Activated CD8-positive, alpha-beta memory T cell treated with anti-CD3 and anti-CD28 coated beads, Interleukin-2, amount 10 ng/mL, durations not matched to agents 7 days and 5 days (primary cell): ENCODE results near the gene FARS2. TPM values are rescaled to one million over a fixed set of nuclear protein-coding genes. Genes with fewer than 3 reads are reported as not detected.

Source experiments
- ATAC-seq: fragments of 150-1000 bp; cut with Tn5 transposase; one replicate; pipeline ENCODE4 v1.10.0; 2021; ENCODE audit warnings: moderate library complexity
- CTCF ChIA-PET: fragments of 350-600 bp; sonication (Branson Sonifier 250); formaldehyde crosslinking; loops from one replicate; lab custom pipeline; 2021; ENCODE audit warnings: antibody characterized with exemption; lab: Charles Lee
- DNase-seq: peaks from one replicate; pipeline ENCODE4 v3.0.0-alpha.2; 2020
- H3K27ac Mint-ChIP-seq: one replicate; pipeline ENCODE4 v1.8.0; 2021; ENCODE audit warnings: mild to moderate bottlenecking, mixed read lengths
- H3K27me3 Mint-ChIP-seq: one replicate; pipeline ENCODE4 v1.8.0; 2021; ENCODE audit warnings: mixed read lengths
- H3K36me3 Mint-ChIP-seq: one replicate; pipeline ENCODE4 v1.8.0; 2021; ENCODE audit warnings: mild to moderate bottlenecking, mixed read lengths
- H3K4me1 Mint-ChIP-seq: one replicate; pipeline ENCODE4 v1.8.0; 2021; ENCODE audit warnings: mixed read lengths
- H3K4me3 Mint-ChIP-seq: one replicate; pipeline ENCODE4 v1.8.0; 2021; ENCODE audit warnings: mild to moderate bottlenecking, moderate library complexity, mixed read lengths
- H3K9me3 Mint-ChIP-seq: one replicate; pipeline ENCODE4 v1.8.0; 2022; ENCODE audit warnings: low read depth, mixed read lengths
- total RNA-seq, 2 experiments: library from RNA; stranded (reverse); gene quantifications; one replicate each; pipeline ENCODE4 v1.2.3, GENCODE V29; 2021

FARS2 gene
- total RNA-seq, 2 experiments from 2014 or later, result 23.2 to 28.3 TPM

DNA sequence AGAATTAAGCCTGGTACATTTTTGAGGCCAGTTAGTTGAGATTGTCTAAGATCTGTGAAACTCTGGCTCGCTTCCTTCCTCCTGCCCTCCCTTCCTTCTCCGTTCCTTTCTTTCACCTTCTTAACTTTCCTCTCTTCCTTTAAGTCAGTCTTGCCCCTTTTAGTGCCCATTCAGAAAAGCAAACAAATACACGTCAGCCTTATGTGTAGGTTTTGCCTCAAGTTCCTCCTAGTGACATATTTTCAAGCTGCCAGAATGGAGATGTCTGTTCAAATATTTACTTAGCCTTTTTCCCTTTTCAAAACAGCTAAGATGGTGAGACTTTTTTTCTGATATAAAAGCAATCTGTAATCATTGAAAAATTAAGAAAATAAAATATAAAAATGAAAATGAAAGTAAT, 178.4 kb downstream of the FARS2 start:
- DNase-seq, result no peak
- Mint-ChIP-seq H3K4me3 (no peak overlapping the region), H3K9me3 (peaks cover 3% of the 10 kb centered on the region), H3K27me3 (no peaks in the 10 kb centered on the region), H3K36me3 (peaks cover 19% of the 10 kb centered on the region), H3K27ac (no peak overlapping the region), H3K4me1 (peaks cover 2% of the 10 kb centered on the region)
- no peak for ATAC-seq
- CTCF ChIA-PET, result no interaction called here

- peaks cover 3% of the 10 kb centered on the region for H3K9me3 Mint-ChIP-seq
- H3K4me3 Mint-ChIP-seq, result no peak overlapping the region
- no peaks in the 10 kb centered on the region for H3K27me3 Mint-ChIP-seq
- DNase-seq (no peak), ATAC-seq (no peak)
- peaks cover 2% of the 10 kb centered on the region for H3K4me1 Mint-ChIP-seq
- CTCF ChIA-PET, result no interaction called here
- no peak overlapping the region for H3K27ac Mint-ChIP-seq
- H3K36me3 Mint-ChIP-seq, result peaks cover 10% of the 10 kb centered on the region
Measured at GRCh38 chr6:5442319-5442718, 181.0 kb downstream of the FARS2 start.

- H3K4me3 Mint-ChIP-seq, result no peak overlapping the region
- CTCF ChIA-PET, result no interaction called here
- peaks cover 2% of the 10 kb centered on the region for H3K4me1 Mint-ChIP-seq
Measured at GRCh38 chr6:5442916-5443315, 181.6 kb downstream of the FARS2 start.

GRCh38 chr6:5443491-5443890, 182.2 kb downstream of the FARS2 start:
- Mint-ChIP-seq H3K4me1 (peaks cover 2% of the 10 kb centered on the region), H3K9me3 (no peaks in the 10 kb centered on the region), H3K4me3 (no peak overlapping the region), H3K36me3 (peaks cover 8% of the 10 kb centered on the region), H3K27ac (no peak overlapping the region), H3K27me3 (no peaks in the 10 kb centered on the region)
- no peak for ATAC-seq
- DNase-seq, result no peak
- CTCF ChIA-PET, result no interaction called here

More at GRCh38 chr6:5442916-5443315, 181.6 kb downstream of the FARS2 start:
- Mint-ChIP-seq H3K27ac (no peak overlapping the region), H3K9me3 (no peaks in the 10 kb centered on the region), H3K36me3 (peaks cover 8% of the 10 kb centered on the region), H3K27me3 (no peaks in the 10 kb centered on the region)
- ATAC-seq (no peak), DNase-seq (no peak)

GRCh38 chr6:5446362-5447075, 185.2 kb downstream of the FARS2 start:
- DNase-seq, result no peak
- Mint-ChIP-seq H3K27me3 (no peaks in the 10 kb centered on the region), H3K36me3 (peaks cover 2% of the 10 kb centered on the region), H3K4me3 (no peak overlapping the region), H3K27ac (no peak overlapping the region), H3K4me1 (no peaks in the 10 kb centered on the region), H3K9me3 (no peaks in the 10 kb centered on the region)
- CTCF ChIA-PET, result no interaction called here
- ATAC-seq, result no peak

- H3K9me3 Mint-ChIP-seq, result no peaks in the 10 kb centered on the region
- no peaks in the 10 kb centered on the region for H3K4me1 Mint-ChIP-seq
- H3K27ac Mint-ChIP-seq, result no peak overlapping the region
- H3K36me3 Mint-ChIP-seq, result peaks cover 2% of the 10 kb centered on the region
- no peaks in the 10 kb centered on the region for H3K27me3 Mint-ChIP-seq
- ATAC-seq (no peak), DNase-seq (no peak)
- CTCF ChIA-PET, result no interaction called here
- no peak overlapping the region for H3K4me3 Mint-ChIP-seq
Measured at GRCh38 chr6:5447921-5448320, 186.6 kb downstream of the FARS2 start.

DNA sequence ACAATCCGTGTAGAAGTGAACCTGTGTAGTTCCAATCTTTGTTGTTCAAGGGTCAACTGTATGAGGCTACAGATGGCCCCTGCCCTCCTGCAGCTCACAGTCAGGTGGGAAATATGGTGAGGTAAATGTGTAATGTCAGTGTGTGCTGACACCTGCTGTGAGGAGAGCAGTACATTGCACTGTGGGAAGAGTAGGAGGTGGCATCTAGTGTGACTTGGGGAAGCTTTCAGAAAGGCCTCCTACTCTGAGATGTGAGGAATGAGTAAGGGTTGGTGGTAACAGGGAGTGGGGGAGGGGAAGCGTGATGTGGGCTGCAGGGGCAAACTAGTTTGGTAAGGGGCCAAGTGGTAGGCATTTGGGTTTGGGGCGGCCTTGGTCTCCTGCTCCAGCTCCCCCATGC, 188.8 kb downstream of the FARS2 start:
- CTCF ChIA-PET, result no interaction called here
- no peak for DNase-seq
- ATAC-seq, result no peak
- Mint-ChIP-seq H3K27me3 (no peaks in the 10 kb centered on the region), H3K4me1 (no peaks in the 10 kb centered on the region), H3K4me3 (no peak overlapping the region), H3K9me3 (no peaks in the 10 kb centered on the region), H3K27ac (no peak overlapping the region), H3K36me3 (no peaks in the 10 kb centered on the region)

DNA sequence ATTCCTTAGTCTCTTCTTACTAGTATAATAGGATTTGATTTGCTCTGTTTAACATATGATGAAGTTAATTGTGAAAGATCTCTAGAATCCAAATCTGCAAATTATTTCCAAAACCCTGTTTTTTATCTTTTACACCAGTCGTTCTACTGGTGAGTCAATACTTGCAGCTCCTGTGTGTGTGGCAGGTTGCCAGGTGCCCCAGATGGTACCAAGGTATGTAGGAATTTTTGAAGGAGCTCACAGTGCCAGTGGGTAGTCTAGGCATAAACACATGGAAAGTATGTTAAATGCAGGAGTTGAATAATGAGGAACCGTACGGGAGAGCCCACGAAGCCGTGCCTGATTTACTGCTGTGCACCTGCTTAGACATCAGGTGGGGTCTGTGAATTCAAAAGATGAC, 192.2 kb downstream of the FARS2 start:
- no peak for ATAC-seq
- Mint-ChIP-seq H3K27ac (no peak overlapping the region), H3K27me3 (no peaks in the 10 kb centered on the region), H3K36me3 (no peaks in the 10 kb centered on the region), H3K9me3 (no peaks in the 10 kb centered on the region), H3K4me3 (no peak overlapping the region), H3K4me1 (no peaks in the 10 kb centered on the region)
- CTCF ChIA-PET, result no interaction called here
- no peak for DNase-seq

DNA sequence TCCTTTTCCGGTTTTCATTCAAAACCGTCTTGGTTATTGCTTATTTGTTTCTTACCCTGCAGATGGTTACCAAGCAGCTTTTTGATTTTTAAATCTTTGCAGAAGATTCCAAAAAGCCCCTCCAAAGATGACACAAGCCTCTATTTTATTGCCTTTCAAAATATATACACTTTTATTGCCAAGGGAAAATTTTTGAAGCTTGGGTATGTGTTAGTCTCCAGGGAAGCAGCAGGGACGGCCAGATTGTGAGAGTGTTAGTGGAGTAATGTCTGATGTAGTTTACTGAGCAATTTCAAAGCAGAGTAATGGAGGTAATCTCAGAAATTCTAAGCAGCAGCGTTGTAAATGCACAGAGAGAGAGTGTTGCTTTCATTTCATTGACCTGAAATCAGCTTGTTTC, 193.8 kb downstream of the FARS2 start:
- CTCF ChIA-PET, result no interaction called here
- DNase-seq, result no peak
- H3K27ac Mint-ChIP-seq, result no peak overlapping the region
- no peak for ATAC-seq
- H3K9me3 Mint-ChIP-seq, result no peaks in the 10 kb centered on the region
- H3K4me3 Mint-ChIP-seq, result no peak overlapping the region
- H3K27me3 Mint-ChIP-seq, result no peaks in the 10 kb centered on the region
- no peaks in the 10 kb centered on the region for H3K36me3 Mint-ChIP-seq
- H3K4me1 Mint-ChIP-seq, result no peaks in the 10 kb centered on the region

- ATAC-seq, result no peak
- CTCF ChIA-PET, result no interaction called here
Measured at GRCh38 chr6:5457041-5457440, 195.7 kb downstream of the FARS2 start.

GRCh38 chr6:5457983-5458683, 196.8 kb downstream of the FARS2 start:
- Mint-ChIP-seq H3K4me3 (no peak overlapping the region), H3K27ac (no peak overlapping the region)

More at GRCh38 chr6:5457041-5457440, 195.7 kb downstream of the FARS2 start:
- Mint-ChIP-seq H3K36me3 (peaks cover 1% of the 10 kb centered on the region), H3K4me3 (no peak overlapping the region), H3K27ac (no peak overlapping the region), H3K4me1 (no peaks in the 10 kb centered on the region), H3K27me3 (no peaks in the 10 kb centered on the region), H3K9me3 (no peaks in the 10 kb centered on the region)
- DNase-seq, result no peak

DNA sequence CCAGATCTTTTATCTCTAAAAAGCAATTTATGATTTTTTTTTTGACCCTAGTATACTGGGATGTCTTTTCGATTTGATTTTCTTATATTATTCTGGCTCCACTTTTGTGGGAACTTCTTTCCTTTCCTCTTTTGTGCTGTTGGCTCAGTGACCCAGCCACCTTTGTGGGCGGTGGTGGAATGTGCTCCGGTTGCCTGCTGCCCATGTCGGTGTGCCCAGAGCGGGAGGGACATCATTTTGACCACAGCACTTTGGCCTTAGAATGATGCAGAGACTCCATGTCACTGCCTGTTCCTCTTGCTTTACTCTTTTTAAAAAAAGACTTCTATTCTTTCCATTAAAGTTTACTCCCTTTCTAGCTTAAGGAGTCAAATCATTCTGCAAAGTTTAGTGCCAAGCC, 198.0 kb downstream of the FARS2 start:
- Mint-ChIP-seq H3K36me3 (peaks cover 1% of the 10 kb centered on the region), H3K27ac (no peak overlapping the region), H3K4me1 (no peaks in the 10 kb centered on the region), H3K27me3 (no peaks in the 10 kb centered on the region), H3K9me3 (no peaks in the 10 kb centered on the region), H3K4me3 (no peak overlapping the region)
- no peak for ATAC-seq
- CTCF ChIA-PET, result interaction anchor here (1.1 kb wide), 1 partner anchor 12 kb away, joined by 3 read pairs; no protein-coding TSS in a partner anchor
- no peak for DNase-seq

More at GRCh38 chr6:5457983-5458683, 196.8 kb downstream of the FARS2 start:
- Mint-ChIP-seq H3K4me1 (no peaks in the 10 kb centered on the region), H3K27me3 (no peaks in the 10 kb centered on the region), H3K36me3 (peaks cover 1% of the 10 kb centered on the region), H3K9me3 (no peaks in the 10 kb centered on the region)
- no peak for DNase-seq
- no peak for ATAC-seq
- CTCF ChIA-PET, result interaction anchor here (0.6 kb wide), 1 partner anchor 175 kb away, joined by 3 read pairs; no protein-coding TSS in a partner anchor

- H3K27ac Mint-ChIP-seq, result no peak overlapping the region
- CTCF ChIA-PET, result interaction anchor here (2.0 kb wide), 1 partner anchor 10 kb away, joined by 4 read pairs; no protein-coding TSS in a partner anchor
- peaks cover 2% of the 10 kb centered on the region for H3K4me1 Mint-ChIP-seq
- no peaks in the 10 kb centered on the region for H3K27me3 Mint-ChIP-seq
- no peaks in the 10 kb centered on the region for H3K9me3 Mint-ChIP-seq
- ATAC-seq (no peak), DNase-seq (no peak)
- no peak overlapping the region for H3K4me3 Mint-ChIP-seq
- peaks cover 1% of the 10 kb centered on the region for H3K36me3 Mint-ChIP-seq
Measured at GRCh38 chr6:5461365-5461764, 200.1 kb downstream of the FARS2 start.

GRCh38 chr6:5462856-5463255, 201.5 kb downstream of the FARS2 start:
- ATAC-seq, result no peak
- no peak for DNase-seq
- no peaks in the 10 kb centered on the region for H3K9me3 Mint-ChIP-seq
- H3K27me3 Mint-ChIP-seq, result no peaks in the 10 kb centered on the region
- H3K27ac Mint-ChIP-seq, result no peak overlapping the region
- CTCF ChIA-PET, result no interaction called here
- H3K4me1 Mint-ChIP-seq, result peaks cover 4% of the 10 kb centered on the region
- H3K36me3 Mint-ChIP-seq, result peaks cover 1% of the 10 kb centered on the region
- H3K4me3 Mint-ChIP-seq, result no peak overlapping the region
